OCI-LY3 (cell line): ENCODE data around the gene BTBD7.

ENCODE experiments used
- H2AFZ ChIP-seq: fragments of 200-600, 300-600 bp; shearing (Covaris generic); 2 replicates; pipeline ENCODE4 v1.6.0; 2014; ENCODE audit warnings: antibody characterized with exemption, low read depth, low read length
- H3K27ac ChIP-seq: fragments of 200-600, 300-600 bp; sonication (generic); 2 replicates; pipeline ENCODE4 v1.5.1; 2014; ENCODE audit warnings: mild to moderate bottlenecking, low read length, moderate library complexity, mixed read lengths
- H3K27me3 ChIP-seq: fragments of 200-600, 300-600 bp; sonication (generic); 2 replicates; pipeline ENCODE4 v1.6.1; 2014; ENCODE audit warnings: low read depth, low read length, mixed read lengths
- H3K36me3 ChIP-seq: fragments of 200-600, 300-600 bp; sonication (generic); replicated peaks from 2 replicates; pipeline ENCODE3; 2014; ENCODE audit warnings: low read depth, low read length, mixed read lengths
- H3K4me1 ChIP-seq: fragments of 300-600, 200-600 bp; sonication (generic); 2 replicates; pipeline ENCODE4 v1.6.1; 2014; ENCODE audit warnings: low read length, mixed read lengths
- H3K4me2 ChIP-seq: fragments of 200-600, 300-600 bp; sonication (generic); 2 replicates; pipeline ENCODE4 v1.6.1; 2014; ENCODE audit warnings: low read length, mixed read lengths
- H3K4me3 ChIP-seq: fragments of 300-600, 200-600 bp; sonication (generic); 2 replicates; pipeline ENCODE4 v1.5.1; 2014; ENCODE audit warnings: antibody characterized with exemption, mild to moderate bottlenecking, low read length, moderate library complexity
- H3K79me2 ChIP-seq: fragments of 300-600, 200-600 bp; shearing (Covaris generic); 2 replicates; pipeline ENCODE4 v1.6.1; 2014; ENCODE audit warnings: mild to moderate bottlenecking, low read length, mixed read lengths
- H3K9ac ChIP-seq: fragments of 300-600, 200-600 bp; shearing (Covaris generic); 2 replicates; pipeline ENCODE4 v1.6.0; 2014; ENCODE audit warnings: mild to moderate bottlenecking, low read length, moderate library complexity
- H3K9me3 ChIP-seq: fragments of 200-600, 300-600 bp; shearing (Covaris generic); 2 replicates; pipeline ENCODE4 v1.6.1; 2014; ENCODE audit warnings: low read length, mixed read lengths; ENCODE audit not compliant: insufficient read depth
- H4K20me1 ChIP-seq: fragments of 200-600, 300-600 bp; sonication (generic); 2 replicates; pipeline ENCODE4 v1.6.1; 2016; ENCODE audit warnings: low read length, mixed read lengths; ENCODE audit not compliant: insufficient read depth
- CTCF ChIP-seq: fragments of 200-600, 300-600 bp; sonication (generic); IDR thresholded peaks from 2 replicates; pipeline ENCODE4 v1.5.1; 2014; ENCODE audit warnings: antibody characterized with exemption, low read length, low read depth
- EZH2phosphoT487 ChIP-seq: fragments of 200-600 bp; shearing (Covaris generic); IDR thresholded peaks from 2 replicates; pipeline ENCODE4 v1.6.1; 2018; ENCODE audit warnings: antibody characterized with exemption, mixed run types, low read depth

The BTBD7 gene

DNA sequence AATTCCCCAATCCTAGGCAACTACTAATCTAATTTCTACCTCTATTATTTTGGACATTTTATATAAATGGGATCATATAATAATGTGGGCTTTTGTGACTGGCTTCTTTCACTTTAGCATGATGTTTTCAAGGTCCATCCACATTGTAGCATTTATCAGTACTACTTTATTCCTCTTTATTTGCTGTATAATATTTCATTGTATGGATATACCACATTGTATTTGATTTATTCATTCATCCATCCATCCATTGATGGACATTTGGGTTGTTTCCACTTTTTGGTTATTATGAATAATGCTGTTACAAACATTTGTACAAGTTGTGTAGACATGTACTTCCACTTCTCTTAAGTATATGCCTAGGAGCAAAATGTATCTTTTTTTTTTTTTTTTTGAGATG is 17.3 kb downstream of the BTBD7 start:
- H3K9me3 ChIP-seq = no peaks in the 10 kb centered on the region
- H2AFZ ChIP-seq = no peak overlapping the region
- H3K4me1 ChIP-seq = peaks cover 14% of the 10 kb centered on the region
- peaks cover 24% of the 10 kb centered on the region for H4K20me1 ChIP-seq
- H3K27ac ChIP-seq = no peak overlapping the region
- peaks cover 47% of the 10 kb centered on the region for H3K79me2 ChIP-seq
- H3K4me3 ChIP-seq = no peak overlapping the region
- no peaks in the 10 kb centered on the region for H3K27me3 ChIP-seq
- no peak overlapping the region for H3K4me2 ChIP-seq
- TF ChIP-seq EZH2phosphoT487 = no peak
- no peak for TF ChIP-seq CTCF
- no peak overlapping the region for H3K9ac ChIP-seq
- H3K36me3 ChIP-seq = no peaks in the 10 kb centered on the region

- peaks cover 15% of the 10 kb centered on the region for H4K20me1 ChIP-seq
- TF ChIP-seq CTCF (no peak), EZH2phosphoT487 (no peak)
- no peaks in the 10 kb centered on the region for H3K36me3 ChIP-seq
- H3K79me2 ChIP-seq = peaks cover 27% of the 10 kb centered on the region; the same call in 1 of the 2 replicates
- H3K4me3 ChIP-seq = no peak overlapping the region
- no peak overlapping the region for H3K9ac ChIP-seq
- no peaks in the 10 kb centered on the region for H3K27me3 ChIP-seq
- no peaks in the 10 kb centered on the region for H3K4me1 ChIP-seq
- H3K9me3 ChIP-seq = no peaks in the 10 kb centered on the region
- no peak overlapping the region for H2AFZ ChIP-seq
- H3K4me2 ChIP-seq = no peak overlapping the region
- H3K27ac ChIP-seq = no peak overlapping the region
Measured at GRCh38 chr14:93311082-93311481, 21.8 kb downstream of the BTBD7 start.

DNA sequence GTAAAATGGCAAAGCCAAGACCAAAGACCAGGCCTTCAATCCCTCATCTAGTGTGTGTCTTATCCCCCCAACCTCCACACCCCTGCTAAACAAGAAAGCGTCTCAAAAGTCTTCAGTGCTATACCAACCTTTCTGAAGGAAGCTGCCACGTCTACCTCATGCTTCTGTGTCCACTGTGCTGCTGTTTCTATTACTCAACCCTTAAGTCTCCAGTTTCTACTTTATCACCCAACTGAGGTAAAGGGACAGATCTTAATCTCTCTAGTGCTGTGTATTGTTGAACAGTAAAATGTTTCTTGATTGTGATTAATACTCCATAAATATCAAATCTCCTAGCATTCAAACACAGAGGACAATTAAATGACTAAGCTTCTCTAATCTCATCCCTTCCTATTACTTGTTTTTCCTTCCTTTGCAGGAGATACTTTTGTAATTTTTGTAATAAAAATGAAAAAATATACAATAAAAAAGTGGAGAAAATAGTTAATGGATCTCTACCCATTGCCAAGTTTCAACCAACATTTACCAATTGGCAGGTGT is 23.3 kb downstream of the BTBD7 start:
- H2AFZ ChIP-seq = no peak overlapping the region
- H3K27me3 ChIP-seq = no peaks in the 10 kb centered on the region
- peaks cover 32% of the 10 kb centered on the region; the same call in 1 of the 2 replicates for H3K79me2 ChIP-seq
- no peaks in the 10 kb centered on the region for H3K36me3 ChIP-seq
- no peak overlapping the region for H3K4me2 ChIP-seq
- no peaks in the 10 kb centered on the region for H3K4me1 ChIP-seq
- no peaks in the 10 kb centered on the region for H3K9me3 ChIP-seq
- no peak overlapping the region for H3K27ac ChIP-seq
- no peak overlapping the region for H3K4me3 ChIP-seq
- H3K9ac ChIP-seq = no peak overlapping the region
- TF ChIP-seq EZH2phosphoT487 (no peak), CTCF (no peak)
- H4K20me1 ChIP-seq = peaks cover 20% of the 10 kb centered on the region

DNA sequence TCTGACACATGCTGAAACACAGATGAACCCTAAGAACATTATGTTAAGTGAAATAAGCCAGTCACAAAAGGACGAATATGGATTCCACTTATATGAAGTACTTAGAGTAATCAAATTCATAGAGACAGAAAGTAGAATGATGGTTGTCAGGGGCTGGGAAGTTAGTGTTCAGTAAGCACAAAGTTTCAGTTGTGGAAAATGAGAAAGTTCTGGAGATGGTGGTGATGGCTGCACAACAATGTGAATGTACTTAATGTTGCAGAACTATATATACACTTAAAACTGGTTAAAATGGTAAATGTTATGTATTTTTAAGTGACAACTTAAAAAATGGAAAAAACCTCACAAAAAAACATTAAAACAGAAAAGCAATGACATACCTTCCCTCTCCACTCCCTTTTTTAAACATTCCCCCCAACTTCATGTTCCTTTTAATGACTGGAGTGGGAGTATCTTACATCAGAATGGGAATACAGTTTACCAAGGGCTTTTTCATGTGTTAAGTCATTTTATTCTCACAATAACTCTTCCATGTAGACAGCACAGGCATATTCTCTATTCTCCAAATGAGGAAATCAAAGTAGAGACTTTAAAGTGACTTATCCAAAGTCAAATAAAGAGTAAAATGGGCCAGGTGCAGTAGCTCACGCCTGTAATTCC is 24.0 kb downstream of the BTBD7 start:
- Histone ChIP-seq H3K4me1 (no peaks in the 10 kb centered on the region), H3K4me2 (no peak overlapping the region), H3K9ac (no peak overlapping the region), H3K79me2 (peaks cover 32% of the 10 kb centered on the region), H3K36me3 (no peaks in the 10 kb centered on the region), H4K20me1 (peaks cover 21% of the 10 kb centered on the region), H3K27me3 (no peaks in the 10 kb centered on the region), H3K4me3 (no peak overlapping the region), H3K27ac (no peak overlapping the region), H3K9me3 (no peaks in the 10 kb centered on the region), H2AFZ (no peak overlapping the region)
- TF ChIP-seq CTCF = no peak
- TF ChIP-seq EZH2phosphoT487 = no peak
